A673 (cell line): ENCODE results near the gene CAPG.

ENCODE experiments used
- CTCF ChIP-seq: fragments of 300-800, 200-600 bp; sonication (generic); conservative IDR thresholded peaks from 2 replicates; pipeline ENCODE4 v1.5.1; 2017; ENCODE audit warnings: low read depth, mild to moderate bottlenecking, antibody characterized with exemption, low read length, moderate library complexity, mixed read lengths
- EZH2 ChIP-seq: fragments of 200-600 bp; sonication (generic); IDR thresholded peaks from 2 replicates; pipeline ENCODE4 v1.6.1; 2017; ENCODE audit warnings: borderline replicate concordance, low read depth, mild to moderate bottlenecking, mixed read lengths, antibody characterized with exemption, low read length; ENCODE audit not compliant: poor library complexity, severe bottlenecking

GRCh38 chr2:85422072-85422457 lies 11.9 kb upstream of the CAPG start:
- TF ChIP-seq CTCF (no peak), EZH2 (no peak)
